Endothelial cell of umbilical vein (primary cell): ENCODE data around the gene LSM7. TPM values are rescaled to one million over a fixed set of nuclear protein-coding genes. Genes with fewer than 3 reads are reported as not detected.

Experiments used
- BruUV-seq: library from RNA; stranded (reverse); fragments of 400-500 nt; replicated peaks from 2 replicates; lab custom pipeline; 2021; lab: Mats Ljungman, UMichigan
- CTCF ChIA-PET: fragments of 300-600, 350-600 bp; sonication (Branson Sonifier 250); formaldehyde crosslinking; loops from one replicate; lab custom pipeline; 2021; ENCODE audit warnings: antibody characterized with exemption, inconsistent platforms; lab: Charles Lee
- POLR2A ChIA-PET: fragments of 300-600, 350-600 bp; sonication (Branson Sonifier 250); formaldehyde crosslinking; loops from one replicate; lab custom pipeline; 2021; ENCODE audit warnings: antibody characterized with exemption, inconsistent platforms; lab: Charles Lee
- DNase-seq: peaks from one replicate; pipeline ENCODE4 v3.0.0-alpha.2; 2011; ENCODE audit warnings: low read depth, low spot score
- FAIRE-seq: peaks from 2 replicates; lab custom pipeline; 2011; peaks lifted over from hg19 to GRCh38; lab: Jason Lieb, UNC
- H2AFZ ChIP-seq: 2 replicates; pipeline ENCODE4 v1.6.0; 2012; ENCODE audit warnings: low read depth, low read length, control low read depth, inconsistent platforms
- H3K27ac ChIP-seq: 2 replicates; pipeline ENCODE4 v1.5.1; 2011; ENCODE audit warnings: low read depth, mild to moderate bottlenecking, control low read depth, low read length, moderate library complexity; ENCODE audit not compliant: insufficient read depth
- H3K27me3 ChIP-seq, 2 experiments: 2 replicates each; pipeline versions ENCODE4 v1.6.0 to v1.6.1; 2011; ENCODE audit warnings: low read length in 2 of 2, mixed read lengths in 1 of 2; ENCODE audit not compliant: control insufficient read depth in 2 of 2, insufficient read depth in 2 of 2
- H3K36me3 ChIP-seq, 2 experiments: 2 replicates in 1 of 2; 3 replicates in 1 of 2; pipeline ENCODE4 v1.5.1; 2011; ENCODE audit warnings: low read length in 2 of 2, mild to moderate bottlenecking in 1 of 2, moderate library complexity in 1 of 2; ENCODE audit not compliant: control insufficient read depth in 2 of 2, insufficient read depth in 2 of 2; ENCODE audit errors: extremely low read depth in 1 of 2
- H3K4me1 ChIP-seq: 3 replicates; pipeline ENCODE4 v1.5.1; 2011; ENCODE audit warnings: mild to moderate bottlenecking, low read length; ENCODE audit not compliant: control insufficient read depth, insufficient read depth; ENCODE audit errors: extremely low read depth
- H3K4me2 ChIP-seq: 2 replicates; pipeline ENCODE4 v1.6.1; 2011; ENCODE audit warnings: low read length, control low read depth, mixed read lengths; ENCODE audit not compliant: insufficient read depth
- H3K4me3 ChIP-seq, 3 experiments: fragments of 200-600 bp in 1 of 3; sonication (generic), shearing (Covaris generic) in 1 of 3; replicated peaks in 1 of 3; 2 replicates each; pipeline ENCODE4 v1.5.1; 2011 to 2016; ENCODE audit warnings: control low read depth in 3 of 3, low read length in 3 of 3, mild to moderate bottlenecking in 2 of 3, inconsistent platforms in 1 of 3, low read depth in 1 of 3, moderate library complexity in 1 of 3; ENCODE audit not compliant: insufficient read depth in 1 of 3
- H3K79me2 ChIP-seq: 2 replicates; pipeline ENCODE4 v1.6.0; 2012; ENCODE audit warnings: low read length, inconsistent platforms; ENCODE audit not compliant: control insufficient read depth, insufficient read depth
- H3K9ac ChIP-seq: replicated peaks from 2 replicates; pipeline ENCODE3; 2011; ENCODE audit warnings: low read length, control low read depth; ENCODE audit not compliant: insufficient read depth; ENCODE audit errors: extremely low read depth
- H3K9me1 ChIP-seq: replicated peaks from 3 replicates; pipeline ENCODE4 v1.6.0; 2011; ENCODE audit warnings: mild to moderate bottlenecking, low read length; ENCODE audit not compliant: control insufficient read depth, insufficient read depth; ENCODE audit errors: extremely low read depth
- H3K9me3 ChIP-seq: replicated peaks from 2 replicates; pipeline ENCODE4 v1.5.1; 2012; ENCODE audit warnings: low read length, inconsistent platforms; ENCODE audit not compliant: control insufficient read depth, insufficient read depth
- H4K20me1 ChIP-seq: replicated peaks from 2 replicates; pipeline ENCODE3; 2011; ENCODE audit warnings: mild to moderate bottlenecking, low read length; ENCODE audit not compliant: control insufficient read depth, insufficient read depth; ENCODE audit errors: extremely low read depth
- CTCF ChIP-seq, 2 donors: IDR thresholded peaks; 1 replicate in 1 of 2; 2 replicates in 1 of 2; pipeline ENCODE4 v1.5.1; 2011; ENCODE audit warnings: low read length in 2 of 2, mild to moderate bottlenecking in 2 of 2, moderate library complexity in 2 of 2, control low read depth in 1 of 2, inconsistent platforms in 1 of 2, low read depth in 1 of 2; ENCODE audit not compliant: insufficient read depth in 1 of 2; ENCODE audit errors: extremely low read depth in 1 of 2
- EZH2 ChIP-seq: IDR thresholded peaks from 2 replicates; pipeline ENCODE4 v1.6.1; 2012; ENCODE audit warnings: borderline replicate concordance, low read depth, mild to moderate bottlenecking, moderate library complexity, low read length, inconsistent platforms; ENCODE audit not compliant: severe bottlenecking
- FOS ChIP-seq: IDR thresholded peaks from 2 replicates; pipeline ENCODE4 v1.6.1; 2011; ENCODE audit warnings: mild to moderate bottlenecking, low read length, moderate library complexity, borderline replicate concordance; ENCODE audit not compliant: insufficient read depth
- GATA2 ChIP-seq: IDR thresholded peaks from 2 replicates; pipeline ENCODE4 v1.7.0; 2011; ENCODE audit warnings: low read depth, mild to moderate bottlenecking, moderate library complexity, mixed read lengths, low read length; ENCODE audit not compliant: insufficient read length, insufficient read depth
- JUN ChIP-seq: IDR thresholded peaks from 2 replicates; pipeline ENCODE4 v1.6.1; 2011; ENCODE audit warnings: borderline replicate concordance, low read depth; ENCODE audit not compliant: insufficient read length, insufficient read depth
- MAX ChIP-seq: IDR thresholded peaks from 2 replicates; pipeline ENCODE4 v1.6.1; 2011; ENCODE audit not compliant: insufficient read depth, insufficient read length
- MYC ChIP-seq: IDR thresholded peaks from one replicate; pipeline ENCODE4 v1.6.1; 2011; ENCODE audit warnings: mild to moderate bottlenecking, low read depth, low read length
- POLR2A ChIP-seq: IDR thresholded peaks from 2 replicates; pipeline ENCODE4 v1.6.1; 2012; ENCODE audit warnings: low read depth, mild to moderate bottlenecking, control low read depth, low read length
- POLR2AphosphoS5 ChIP-seq: IDR thresholded peaks from 2 replicates; pipeline ENCODE4 v1.6.1; 2012; ENCODE audit warnings: low read depth, mild to moderate bottlenecking, control low read depth, low read length, moderate library complexity; ENCODE audit not compliant: insufficient read depth
- dilution Hi-C: fragments of 300-500 bp; cut with MboI; formaldehyde crosslinking; loops from one replicate; pipeline ENCODE4 v1.15.0; 2019; ENCODE audit warnings: low sequenced_read_pairs; ENCODE audit not compliant: extremely low pct_ligation_motif_present
- intact Hi-C: fragments of 100-400 bp; cut with micrococcal nuclease; formaldehyde crosslinking; loops from one replicate; pipeline ENCODE4 v1.10.0; 2022
- polyA plus RNA-seq, 4 experiments: library from polyadenylated mRNA; depleted of rRNA in 3 of 4; stranded (reverse) in 3 of 4; unstranded in 1 of 4; fragments of >200 nt; gene quantifications; 2 replicates each; pipeline versions ENCODE4 v1.2.1 to v1.2.3, GENCODE V29; 2011 to 2012; ENCODE audit warnings: missing spikeins in 1 of 4
- total RNA-seq: library from RNA; stranded (reverse); gene quantifications from 2 replicates; pipeline ENCODE4 v1.2.3, GENCODE V29; 2021

LSM7 gene
- total and polyA plus RNA-seq, 2 donors (not counting 3 experiments of a cell fraction or from before 2014, with no cell fraction given), result 124 to 673 TPM

DNA sequence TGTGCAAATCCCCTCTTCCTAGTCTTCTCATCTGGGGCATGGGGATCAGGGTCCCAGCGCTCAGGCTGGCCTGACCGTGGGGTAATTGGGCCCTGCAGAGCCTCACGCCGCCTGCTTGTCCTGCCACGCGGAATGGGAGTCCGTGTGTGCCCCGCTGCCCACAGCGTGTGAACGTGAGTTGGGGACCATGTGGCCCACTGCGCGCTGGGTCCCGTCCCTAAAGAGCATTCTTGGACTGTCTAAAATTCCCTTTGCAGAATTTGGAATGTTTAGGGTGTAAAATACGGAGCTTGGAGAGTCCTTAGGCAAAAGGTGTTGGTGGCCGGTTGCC lies 34.5 kb upstream of the LSM7 start:
- no TSS peak for BruUV-seq
- H3K36me3 ChIP-seq, result no peaks in the 10 kb centered on the region
- no peaks in the 10 kb centered on the region for H3K9me1 ChIP-seq
- FAIRE-seq (no peak), DNase-seq (no peak)
- dilution Hi-C loops (no loop called here), intact Hi-C loops (no loop called here)
- no peaks in the 10 kb centered on the region for H3K4me1 ChIP-seq
- peaks cover 5 to 11% of the 10 kb centered on the region in 2 experiments for H3K27me3 ChIP-seq
- H4K20me1 ChIP-seq, result no peaks in the 10 kb centered on the region
- ChIA-PET POLR2A (no interaction called here), CTCF (no interaction called here)
- no peak overlapping the region for H3K9ac ChIP-seq
- no peak overlapping the region for H3K4me3 ChIP-seq
- no peak overlapping the region for H2AFZ ChIP-seq
- TF ChIP-seq CTCF (IDR thresholded peaks at IDR 0.05; ENCODE audit: extremely low read depth in 1 of 2, insufficient read depth in 1 of 2, low read depth in 1 of 2, low read length in 2 of 2), result no peak
- no peak for TF ChIP-seq FOS
- no peak for TF ChIP-seq MYC
- no peak for TF ChIP-seq EZH2
- no peak for TF ChIP-seq JUN
- no peak for TF ChIP-seq GATA2
- TF ChIP-seq MAX, result no peak
- no peak for TF ChIP-seq POLR2AphosphoS5
- TF ChIP-seq POLR2A, result no peak
- no peak overlapping the region for H3K4me2 ChIP-seq
- H3K27ac ChIP-seq, result no peak overlapping the region
- no peaks in the 10 kb centered on the region for H3K9me3 ChIP-seq
- H3K79me2 ChIP-seq, result no peaks in the 10 kb centered on the region
